Natural killer cell (primary cell): ENCODE data around the gene EPB41L4B. TPM values are rescaled to one million over a fixed set of nuclear protein-coding genes. Genes with fewer than 3 reads are reported as not detected.

ENCODE experiments used
- ATAC-seq, 3 donors: fragments of 150-1000 bp in 2 of 3; fragments of 200-7000 bp in 1 of 3; cut with Tn5 transposase; 1 replicate in 1 of 3; 2 replicates in 2 of 3; pipeline ENCODE4 v1.10.0; 2021; ENCODE audit warnings: mild to moderate bottlenecking in 2 of 3, moderate library complexity in 2 of 3
- DNase-seq, 2 donors: peaks; one replicate each; pipeline versions ENCODE4 v3.0.0 to v3.0.0-alpha.2; 2013 to 2021; ENCODE audit warnings: mixed read lengths in 1 of 2
- H3K27ac ChIP-seq: one replicate; pipeline ENCODE4 v1.5.1; 2013; ENCODE audit warnings: mild to moderate bottlenecking, low read length
- H3K27me3 ChIP-seq: one replicate; pipeline ENCODE4 v1.6.1; 2013; ENCODE audit warnings: low read length; ENCODE audit not compliant: control insufficient read depth, insufficient read depth
- H3K36me3 ChIP-seq: one replicate; pipeline ENCODE4 v1.6.1; 2013; ENCODE audit warnings: low read length; ENCODE audit not compliant: control insufficient read depth, insufficient read depth
- H3K4me1 ChIP-seq: one replicate; pipeline ENCODE4 v1.6.1; 2013; ENCODE audit warnings: low read length; ENCODE audit not compliant: control insufficient read depth, insufficient read depth
- H3K4me3 ChIP-seq: one replicate; pipeline ENCODE4 v1.5.1; 2013; ENCODE audit warnings: low read length
- H3K9me3 ChIP-seq: one replicate; pipeline ENCODE4 v1.6.1; 2013; ENCODE audit warnings: low read length; ENCODE audit not compliant: control insufficient read depth, insufficient read depth
- H3K27ac Mint-ChIP-seq, 2 donors: one replicate each; pipeline ENCODE4 v1.8.0; 2022; ENCODE audit warnings: mild to moderate bottlenecking in 2 of 2, mixed read lengths in 2 of 2, moderate library complexity in 1 of 2
- H3K27me3 Mint-ChIP-seq, 2 donors: one replicate each; pipeline ENCODE4 v1.8.0; 2022; ENCODE audit warnings: low read depth in 2 of 2, mixed read lengths in 2 of 2
- H3K36me3 Mint-ChIP-seq: one replicate; pipeline ENCODE4 v1.8.0; 2022; ENCODE audit warnings: mixed read lengths
- H3K4me1 Mint-ChIP-seq, 2 donors: one replicate each; pipeline ENCODE4 v1.8.0; 2022; ENCODE audit warnings: mixed read lengths in 2 of 2
- H3K4me3 Mint-ChIP-seq: one replicate; pipeline ENCODE4 v1.8.0; 2022; ENCODE audit warnings: mild to moderate bottlenecking, moderate library complexity, mixed read lengths
- H3K9me3 Mint-ChIP-seq, 2 donors: one replicate each; pipeline ENCODE4 v1.8.0; 2022; ENCODE audit warnings: mixed read lengths in 2 of 2
- CTCF ChIP-seq: fragments of 200-600 bp; IDR thresholded peaks from one replicate; pipeline ENCODE4 v1.8.0; 2022; ENCODE audit warnings: antibody characterized with exemption
- WGBS: methylation state at CpG from one replicate; pipeline ENCODE4 v1.1.7; 2013; ENCODE audit warnings: missing lambda C conversion rate; ENCODE audit not compliant: insufficient coverage; 5-methylcytosine and 5-hydroxymethylcytosine counted together
- intact Hi-C: fragments of 100-400 bp; cut with micrococcal nuclease; formaldehyde crosslinking; loops from one replicate; pipeline ENCODE4 v1.14.2; 2022
- total RNA-seq, 4 donors: library from RNA; stranded (reverse); fragments of 120-200 nt in 1 of 4; gene quantifications; one replicate each; pipeline versions ENCODE4 v1.2.3 to v1.2.4, GENCODE V29; 2013 to 2022

The EPB41L4B gene
- total RNA-seq, 3 donors from 2014 or later (not counting 1 experiment from before 2014, with no cell fraction given) = not detected

- no peak overlapping the region for H3K4me3 Mint-ChIP-seq
- no peak for DNase-seq
- WGBS = 90% methylated on average over 2 of the region's 2 CpGs
- Histone ChIP-seq H3K27me3 (no peaks in the 10 kb centered on the region), H3K36me3 (no peaks in the 10 kb centered on the region), H3K4me1 (no peaks in the 10 kb centered on the region), H3K9me3 (no peaks in the 10 kb centered on the region), H3K4me3 (no peak overlapping the region), H3K27ac (no peak overlapping the region)
- H3K27ac Mint-ChIP-seq = no peak overlapping the region
- H3K36me3 Mint-ChIP-seq = no peaks in the 10 kb centered on the region
- H3K9me3 Mint-ChIP-seq = no peaks in the 10 kb centered on the region
- no peak for ATAC-seq
- peaks cover 18 to 29% of the 10 kb centered on the region in 2 donors for H3K27me3 Mint-ChIP-seq
- H3K4me1 Mint-ChIP-seq = no peaks in the 10 kb centered on the region
- intact Hi-C loops = no loop called here
- TF ChIP-seq CTCF = no peak
Observed at GRCh38 chr9:109301012-109301411, 19.8 kb downstream of the EPB41L4B start.

DNA sequence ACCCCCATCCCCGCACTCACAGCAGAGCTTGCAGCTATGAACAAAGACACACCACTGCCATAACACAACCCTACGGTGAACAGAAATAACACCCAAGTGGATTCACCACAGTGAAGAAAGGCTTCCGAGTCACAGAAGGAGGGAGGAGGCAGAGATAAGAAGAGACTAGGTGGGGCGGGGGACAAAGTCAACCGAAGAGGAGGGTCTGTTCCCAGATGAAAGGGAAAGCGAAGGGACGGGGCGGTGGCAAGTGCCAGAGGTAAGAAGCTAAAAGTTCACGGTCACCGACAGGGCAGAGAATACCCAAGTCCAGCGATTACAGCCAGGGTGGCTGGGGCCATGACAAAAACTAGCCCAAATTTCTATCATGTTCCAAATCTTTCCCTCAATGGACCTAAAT, 21.0 kb downstream of the EPB41L4B start:
- no peaks in the 10 kb centered on the region for H3K27me3 ChIP-seq
- no peak overlapping the region for H3K27ac ChIP-seq
- intact Hi-C loops = no loop called here
- Mint-ChIP-seq H3K4me1 (no peaks in the 10 kb centered on the region), H3K9me3 (no peaks in the 10 kb centered on the region), H3K27ac (no peak overlapping the region), H3K36me3 (no peaks in the 10 kb centered on the region), H3K4me3 (no peak overlapping the region), H3K27me3 (peaks cover 24 to 33% of the 10 kb centered on the region in 2 donors)
- 95% methylated on average over 11 of the region's 11 CpGs for WGBS
- ATAC-seq (no peak), DNase-seq (no peak)
- TF ChIP-seq CTCF = no peak
- H3K36me3 ChIP-seq = no peaks in the 10 kb centered on the region
- no peaks in the 10 kb centered on the region for H3K9me3 ChIP-seq
- H3K4me1 ChIP-seq = no peaks in the 10 kb centered on the region
- H3K4me3 ChIP-seq = no peak overlapping the region

DNA sequence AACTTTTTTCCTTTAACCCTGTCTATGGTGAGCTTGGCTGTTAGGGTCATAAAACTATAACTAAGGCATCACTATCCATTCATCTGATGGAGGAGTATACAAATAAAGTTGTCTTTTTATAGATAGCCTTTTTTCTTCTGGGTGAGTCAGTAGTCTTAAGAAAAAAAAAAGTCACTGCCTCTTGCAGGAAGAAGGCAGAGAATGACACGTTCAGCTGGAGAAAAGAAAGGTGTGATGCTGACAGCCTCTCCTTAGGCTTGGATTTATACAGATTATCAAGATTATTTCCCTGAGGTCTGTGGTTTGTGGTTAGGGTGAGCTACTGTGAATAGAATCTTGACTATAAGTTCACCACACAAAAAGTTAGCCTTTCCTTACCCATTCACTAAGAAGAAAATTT, 23.0 kb downstream of the EPB41L4B start:
- no peaks in the 10 kb centered on the region for H3K36me3 Mint-ChIP-seq
- H3K27ac Mint-ChIP-seq = no peak overlapping the region
- DNase-seq (no peak), ATAC-seq (no peak)
- Histone ChIP-seq H3K4me3 (no peak overlapping the region), H3K4me1 (no peaks in the 10 kb centered on the region), H3K27me3 (no peaks in the 10 kb centered on the region), H3K27ac (no peak overlapping the region), H3K9me3 (no peaks in the 10 kb centered on the region), H3K36me3 (no peaks in the 10 kb centered on the region)
- TF ChIP-seq CTCF = no peak
- peaks cover 19 to 25% of the 10 kb centered on the region in 2 donors for H3K27me3 Mint-ChIP-seq
- WGBS = 0% methylated on average over 1 of the region's 1 CpG
- no peak overlapping the region for H3K4me3 Mint-ChIP-seq
- intact Hi-C loops = no loop called here
- H3K9me3 Mint-ChIP-seq = no peaks in the 10 kb centered on the region
- no peaks in the 10 kb centered on the region for H3K4me1 Mint-ChIP-seq
